Stimulated activated CD8-positive, alpha-beta memory T cell treated with anti-CD3 and anti-CD28 coated beads, Interleukin-4, amount 100 ng/mL, for 4 hours (primary cell): ENCODE results near the gene CALD1.
"Not testable (repeated sequence)": the region's sequence is repeated elsewhere in the genome, so short reads cannot be mapped to it uniquely, and the experiment has no call there.

Source experiments
- DNase-seq, 2 donors: peaks; one replicate each; pipeline ENCODE4 v3.0.0-alpha.2; 2020; ENCODE audit warnings: low read depth in 2 of 2, low spot score in 1 of 2

CALD1 gene

DNA sequence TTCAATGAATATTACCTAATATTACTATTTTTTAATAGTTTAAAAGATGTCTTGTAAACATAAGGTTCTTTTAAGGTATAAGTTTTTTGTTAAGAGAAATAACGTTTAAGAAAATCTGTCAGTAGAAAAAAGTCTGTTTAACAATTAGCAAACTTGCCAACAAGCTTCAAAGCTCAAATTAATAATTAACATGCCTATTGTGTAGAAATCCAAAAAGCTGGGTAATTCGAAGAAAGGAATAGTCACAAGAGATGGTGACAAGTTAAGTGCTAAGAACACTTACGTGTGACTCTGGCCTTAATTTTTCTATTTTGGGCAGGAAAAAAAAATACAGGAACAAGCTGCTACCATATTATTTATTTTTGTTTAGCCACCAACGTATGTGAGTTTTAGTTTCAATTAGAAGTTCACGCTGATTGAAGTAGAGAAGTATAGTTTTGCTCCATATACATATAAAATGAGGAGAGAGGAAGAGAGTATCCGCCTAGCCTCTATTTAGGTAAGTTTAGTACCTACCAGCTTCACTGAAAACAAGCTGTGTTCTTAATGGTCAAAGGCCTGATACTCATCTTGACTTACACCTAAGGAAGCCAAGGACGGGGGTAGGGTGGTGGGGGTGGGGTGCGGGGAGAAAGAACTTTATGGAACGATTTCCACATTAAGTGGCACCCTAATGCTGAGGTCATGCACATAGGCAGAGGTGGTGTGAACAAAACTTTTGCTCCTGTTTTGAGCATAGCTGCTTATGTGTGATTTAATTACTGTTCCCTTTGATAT is 163.4 kb downstream of the CALD1 start:
- no peak for DNase-seq

DNA sequence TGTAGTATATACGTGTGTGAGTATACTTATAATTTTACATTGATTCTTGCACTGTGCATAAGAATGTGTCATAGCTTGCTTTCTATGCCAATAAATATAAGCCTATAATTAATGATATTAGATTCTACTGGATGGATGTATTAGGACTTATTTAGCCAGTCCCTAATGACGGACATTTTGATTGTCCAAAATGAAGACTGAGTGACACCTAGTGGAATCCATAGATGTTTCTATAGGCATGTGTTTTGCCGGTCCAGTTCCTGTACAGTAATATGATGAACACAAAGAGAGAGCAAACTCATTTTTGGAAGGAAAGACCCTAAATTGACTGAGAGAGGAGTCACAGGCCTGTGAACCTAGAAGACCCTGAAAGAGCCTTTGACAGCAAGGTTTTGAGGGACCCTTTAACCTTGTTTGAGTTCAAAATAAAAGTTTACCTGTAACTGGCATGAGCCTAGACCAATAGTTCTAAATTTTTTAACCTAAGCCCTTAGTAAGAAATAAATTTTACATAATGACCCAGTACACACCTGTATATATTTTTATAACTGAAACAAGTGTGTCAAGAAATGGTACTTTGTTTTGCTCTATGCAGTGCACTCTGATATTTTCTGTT is 164.5 kb downstream of the CALD1 start:
- no peak for DNase-seq

DNA sequence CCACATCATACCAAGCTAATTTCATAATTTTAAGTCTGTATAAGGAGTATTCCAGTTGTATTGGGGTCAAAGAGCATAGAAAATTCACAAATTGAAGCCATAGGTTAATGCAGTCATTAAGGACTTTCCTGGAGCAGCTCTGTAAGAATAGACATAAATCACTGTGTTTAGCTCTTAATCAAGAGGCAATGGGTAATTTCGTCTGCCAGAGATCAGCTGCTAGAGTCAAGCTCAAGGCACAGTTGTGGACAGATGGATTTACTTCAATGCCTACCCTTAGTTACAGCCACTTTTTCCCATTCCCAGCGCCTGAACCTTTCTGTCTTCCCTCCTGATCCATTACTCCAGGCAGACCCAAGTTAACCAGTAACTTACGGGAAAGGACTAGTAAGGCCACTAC is 166.3 kb downstream of the CALD1 start:
- no peak for DNase-seq

DNA sequence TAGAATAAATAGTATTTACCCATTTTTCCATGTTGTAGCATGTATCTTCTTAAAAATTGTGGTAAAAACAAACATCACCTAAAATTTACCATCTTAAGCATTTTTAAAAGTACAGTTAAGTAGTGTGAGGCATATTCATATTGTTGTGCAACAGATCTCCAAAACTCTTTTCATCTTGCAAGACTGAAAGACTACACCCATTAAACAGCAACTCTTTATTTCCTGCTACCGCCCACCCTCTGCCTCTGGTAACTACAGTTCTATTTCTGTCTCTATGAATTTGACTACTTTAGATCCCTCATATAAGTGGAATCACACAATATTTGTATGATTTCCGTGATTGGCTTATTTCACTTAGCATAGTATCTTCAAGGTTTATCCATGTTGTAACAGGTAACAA is 166.8 kb downstream of the CALD1 start:
- DNase-seq: no peak

DNA sequence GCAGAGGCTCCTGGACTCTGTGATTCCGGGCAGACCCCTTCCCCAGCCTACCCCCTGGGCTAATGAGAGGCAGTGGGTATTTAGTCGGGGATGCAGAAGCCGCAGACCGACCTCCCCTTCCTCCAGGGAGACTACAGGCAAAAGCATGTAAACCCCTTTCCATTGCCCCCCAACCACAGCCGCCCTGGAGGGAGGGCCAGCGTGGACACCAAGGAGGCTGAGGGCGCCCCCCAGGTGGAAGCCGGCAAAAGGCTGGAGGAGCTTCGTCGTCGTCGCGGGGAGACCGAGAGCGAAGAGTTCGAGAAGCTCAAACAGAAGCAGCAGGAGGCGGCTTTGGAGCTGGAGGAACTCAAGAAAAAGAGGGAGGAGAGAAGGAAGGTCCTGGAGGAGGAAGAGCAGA is 167.9 kb downstream of the CALD1 start:
- no peak for DNase-seq

DNA sequence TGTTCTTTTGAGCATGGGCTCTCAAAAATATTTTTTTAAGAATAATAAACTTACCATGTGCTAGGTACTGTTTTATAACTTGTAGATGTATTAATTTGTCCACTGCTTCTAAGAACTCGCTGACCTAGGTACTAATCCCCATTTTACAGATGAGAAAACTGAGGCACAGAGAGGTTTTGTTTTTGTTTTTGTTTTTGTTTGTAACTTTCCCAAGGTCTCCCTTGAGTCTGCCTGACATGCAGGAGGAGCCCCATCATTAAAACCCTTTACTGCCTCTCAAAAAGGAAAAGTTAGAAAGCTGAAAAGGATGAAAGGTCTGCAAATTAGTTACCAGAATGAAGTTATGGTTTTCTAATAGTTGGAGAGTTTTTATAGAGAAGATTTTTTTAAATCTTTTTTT is 168.4 kb downstream of the CALD1 start:
- no peak for DNase-seq

DNA sequence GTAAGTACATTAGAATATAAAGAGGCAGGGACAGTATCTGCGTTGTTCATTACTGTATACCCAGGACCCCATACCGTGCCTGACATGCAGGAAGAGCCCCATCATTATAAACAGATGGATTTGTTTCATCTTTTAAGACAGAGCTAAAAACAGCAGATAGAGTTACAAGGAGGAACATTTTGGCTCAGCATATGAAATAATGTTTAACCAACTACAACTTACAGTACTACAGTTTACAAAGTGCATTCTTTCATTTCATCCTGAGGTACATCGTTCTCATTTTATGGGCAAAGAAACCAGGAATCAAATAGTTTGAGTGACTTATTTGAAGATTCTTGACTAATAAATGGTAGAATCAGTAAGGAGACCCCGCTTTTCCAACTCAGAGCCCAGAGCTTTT is 168.8 kb downstream of the CALD1 start:
- DNase-seq: no peak

DNA sequence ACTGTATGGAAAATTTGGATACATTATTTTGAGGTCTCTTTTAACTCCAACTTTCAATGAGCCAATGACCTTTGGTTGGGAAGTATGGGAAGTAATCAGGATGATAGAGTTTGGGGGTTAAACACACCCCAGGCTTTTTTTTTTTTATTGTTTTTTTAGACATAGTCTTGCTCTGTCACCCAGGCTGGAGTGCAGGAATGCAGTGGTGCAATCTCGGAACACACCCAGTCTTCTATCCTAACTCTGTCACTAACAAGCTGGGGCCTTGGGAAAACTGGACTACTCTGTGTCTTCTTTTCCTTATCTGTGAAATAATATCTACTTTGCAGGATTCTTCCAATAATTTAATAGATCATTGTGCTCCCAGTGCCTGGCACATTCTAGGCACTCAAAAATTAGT is 169.3 kb downstream of the CALD1 start:
- no peak for DNase-seq

DNA sequence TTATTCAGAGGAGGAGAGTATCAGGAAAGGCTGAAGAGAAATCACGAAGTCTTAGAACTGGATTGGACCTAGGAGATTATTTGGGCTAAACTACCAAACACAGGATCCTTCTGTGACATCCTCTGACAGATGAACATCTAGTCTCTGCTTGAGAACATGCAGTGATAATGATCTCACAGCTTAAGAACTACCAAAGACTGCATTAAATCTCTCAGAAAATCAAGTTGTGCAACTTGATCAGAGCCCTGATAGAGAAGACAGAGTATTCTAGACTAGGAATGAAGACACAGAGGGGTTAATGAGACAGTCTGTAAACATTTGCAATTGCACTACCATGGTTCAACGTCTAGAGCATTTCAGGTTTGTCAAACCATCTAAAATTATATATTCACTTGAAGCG is 169.7 kb downstream of the CALD1 start:
- no peak for DNase-seq

DNA sequence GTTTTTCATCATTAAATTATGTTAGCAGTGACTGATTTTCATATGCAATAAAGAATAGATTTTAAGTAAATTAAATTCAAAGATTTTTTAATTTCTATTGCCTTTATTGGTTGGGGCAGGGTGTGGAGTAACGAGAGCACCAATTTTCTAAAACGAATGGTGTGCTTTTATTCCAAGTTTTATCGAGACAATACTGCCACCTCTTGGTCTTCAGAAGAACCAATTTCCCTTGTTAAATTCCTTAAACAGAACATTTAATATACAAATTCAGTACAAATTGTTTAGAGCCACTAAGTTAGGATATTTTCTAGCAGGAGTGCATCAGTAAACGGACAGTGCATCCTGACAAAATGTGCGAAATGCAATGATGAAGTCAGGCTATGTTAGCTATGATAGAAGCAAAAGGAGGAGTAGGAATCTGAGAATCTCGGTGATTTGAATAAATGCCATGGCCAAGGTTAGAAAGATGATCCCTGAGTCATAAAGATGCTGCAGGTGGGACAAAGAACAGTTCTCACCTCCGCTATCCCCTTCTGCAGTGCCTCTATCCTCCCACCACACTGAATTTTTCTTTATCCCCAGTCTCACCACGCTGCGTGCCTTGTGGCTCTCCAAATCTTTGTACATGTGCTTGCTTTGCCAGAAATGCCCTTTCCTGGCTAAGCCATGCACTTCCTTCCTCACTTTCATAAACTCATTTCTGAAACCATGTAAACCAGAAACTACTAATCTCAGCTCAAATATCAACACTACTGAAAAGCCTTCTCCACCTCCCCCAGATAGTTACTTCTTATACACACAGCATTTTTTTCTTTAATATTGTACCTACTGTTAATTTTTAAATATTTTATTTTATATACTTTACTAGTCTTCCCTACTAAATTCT is 175.0 kb downstream of the CALD1 start:
- no peak for DNase-seq

DNA sequence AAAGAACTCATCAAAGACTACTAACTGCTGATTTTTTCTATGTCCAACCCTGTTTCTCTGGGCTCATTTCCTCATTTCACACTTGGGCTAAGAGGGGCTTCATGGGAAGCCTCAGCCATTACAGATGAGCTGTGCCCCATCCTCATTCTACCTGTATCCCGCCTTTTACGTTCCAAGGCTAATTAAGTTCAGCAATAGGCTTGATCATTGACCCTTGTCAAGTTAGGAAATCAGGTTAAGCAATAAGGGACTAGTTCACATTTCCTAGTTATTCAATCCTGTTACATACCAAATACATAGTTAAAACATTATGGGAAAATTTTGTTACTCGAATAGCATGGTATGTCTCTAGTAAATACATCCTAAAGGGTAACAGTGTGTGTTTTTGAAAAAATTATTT is 177.6 kb downstream of the CALD1 start:
- no peak for DNase-seq

DNA sequence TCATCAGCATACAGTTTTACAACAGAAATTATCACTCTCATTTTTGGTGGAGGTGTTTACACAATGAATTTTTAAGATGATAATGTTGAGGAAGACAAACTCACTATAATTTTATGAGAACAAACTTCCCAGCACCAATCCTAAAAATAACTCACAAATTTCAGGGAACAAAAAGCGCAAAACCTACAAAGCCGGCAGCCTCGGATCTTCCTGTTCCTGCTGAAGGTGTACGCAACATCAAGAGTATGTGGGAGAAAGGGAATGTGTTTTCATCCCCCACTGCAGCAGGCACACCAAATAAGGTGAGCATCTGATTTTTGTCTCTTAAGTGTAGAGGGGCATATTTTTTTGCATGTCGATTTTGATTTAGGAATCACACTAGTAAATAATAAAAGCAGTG is 180.4 kb downstream of the CALD1 start:
- no peak for DNase-seq

DNA sequence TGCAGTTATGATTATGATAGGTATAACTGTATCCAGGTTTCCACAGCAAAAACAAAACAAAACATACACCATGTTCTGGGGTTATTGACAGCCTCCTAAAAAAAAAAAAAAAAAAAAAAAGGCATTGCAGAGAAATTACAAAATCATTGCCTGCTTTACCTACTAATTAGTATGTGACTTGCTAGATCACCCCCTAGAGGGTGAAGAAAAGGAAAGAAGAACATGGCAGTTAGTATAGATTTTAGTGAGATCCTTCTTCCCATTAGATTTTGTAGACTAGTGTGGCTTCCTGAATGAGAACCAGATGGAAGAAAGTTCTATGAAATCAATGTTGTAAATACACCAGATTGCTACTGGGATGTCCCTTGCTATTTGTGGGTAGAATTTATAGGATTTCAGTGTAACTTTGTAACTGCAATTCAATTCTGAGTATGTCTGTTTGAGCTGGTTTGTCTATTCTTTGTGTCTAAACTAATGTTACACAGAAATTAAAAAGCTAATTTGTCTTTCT is 182.9 kb downstream of the CALD1 start:
- DNase-seq: no peak

DNA sequence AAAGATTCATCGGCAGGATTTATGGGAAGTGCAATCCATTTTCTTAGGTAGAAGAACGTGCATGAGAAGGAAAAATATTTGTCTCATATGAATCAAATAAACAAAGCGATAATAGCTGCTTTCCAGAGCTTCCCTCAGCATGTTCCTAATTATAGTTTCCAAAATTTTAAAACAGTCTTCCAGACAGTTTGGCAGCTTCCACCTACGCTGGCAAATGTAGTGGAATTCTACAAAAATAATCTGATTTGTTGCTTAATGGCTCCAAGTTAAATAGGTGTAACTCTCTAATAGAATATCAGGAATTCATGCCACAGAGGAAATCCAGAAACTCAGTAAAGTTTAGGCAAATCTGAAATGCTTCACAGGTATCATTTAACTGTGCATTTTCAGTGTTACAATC is 183.6 kb downstream of the CALD1 start:
- DNase-seq: no peak

DNA sequence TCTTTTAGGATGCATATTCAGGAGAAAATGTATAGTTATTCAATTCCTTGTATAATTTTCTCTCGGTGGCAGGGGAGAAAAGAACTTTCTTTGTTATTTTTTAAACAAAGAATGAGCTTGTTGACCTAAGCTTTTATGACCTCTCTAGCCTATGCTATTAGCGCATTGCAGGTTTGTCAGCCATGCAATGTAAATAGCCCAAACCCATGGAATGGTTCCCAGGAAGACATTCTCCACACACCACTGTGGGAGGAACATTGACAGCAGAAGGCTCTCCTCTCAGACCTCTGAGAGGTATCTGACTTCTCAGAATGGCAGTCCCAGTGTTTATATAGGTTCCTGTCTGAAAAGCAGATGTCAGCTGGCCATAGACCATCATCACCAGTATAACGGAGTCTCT is 187.3 kb downstream of the CALD1 start:
- no peak for DNase-seq

DNA sequence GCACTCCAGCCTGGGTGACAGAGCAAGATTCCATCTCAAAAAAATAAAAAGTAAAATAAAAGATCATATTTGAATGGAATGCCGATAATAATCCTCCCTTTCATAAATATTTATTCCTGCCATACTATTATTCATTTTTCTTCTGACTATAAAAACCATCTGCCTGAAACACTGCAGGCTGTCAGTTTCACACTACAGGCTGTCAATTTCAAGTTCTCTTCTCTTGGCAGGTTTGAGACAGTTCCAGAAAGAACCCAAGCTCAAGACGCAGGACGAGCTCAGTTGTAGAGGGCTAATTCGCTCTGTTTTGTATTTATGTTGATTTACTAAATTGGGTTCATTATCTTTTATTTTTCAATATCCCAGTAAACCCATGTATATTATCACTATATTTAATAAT is 188.7 kb downstream of the CALD1 start:
- no peak for DNase-seq

DNA sequence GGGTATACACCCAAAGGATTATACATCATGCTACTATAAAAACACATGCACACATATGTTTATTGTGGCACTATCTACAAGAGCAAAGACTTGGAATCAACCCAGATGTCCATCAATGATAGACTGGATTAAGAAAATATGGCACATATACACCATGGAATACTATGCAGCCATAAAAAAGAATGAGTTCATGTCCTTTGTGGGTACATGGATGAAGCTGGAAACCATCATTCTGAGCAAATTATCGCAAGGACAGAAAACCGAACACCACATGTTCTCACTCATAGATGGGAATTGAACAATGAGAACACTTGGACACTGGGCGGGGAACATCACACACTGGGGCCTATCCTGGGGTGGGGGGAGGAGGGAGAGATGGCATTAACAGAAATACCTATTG is 202.2 kb downstream of the CALD1 start:
- DNase-seq: not testable (repeated sequence)

DNA sequence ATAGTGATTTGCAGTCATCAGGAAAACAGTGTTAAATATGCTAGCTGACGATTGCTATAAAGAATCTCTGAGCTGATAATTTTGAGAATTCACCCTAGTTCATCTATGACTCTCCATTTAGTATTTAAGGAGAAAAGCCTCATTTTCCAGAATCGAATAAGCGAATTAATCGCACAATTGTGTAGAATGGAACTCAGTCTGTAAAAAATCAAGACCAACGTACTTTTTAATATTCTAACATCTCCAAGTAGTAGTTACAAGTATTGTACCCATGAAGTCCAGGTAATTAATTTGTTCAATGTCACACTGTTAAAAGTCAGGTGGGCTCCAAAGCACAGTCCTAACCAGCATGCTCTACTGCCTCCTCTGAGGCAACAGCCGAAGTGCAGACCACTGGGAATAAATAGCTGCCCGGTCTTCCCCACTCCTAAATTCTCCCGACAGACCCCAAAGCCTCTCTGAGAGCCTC is 206.5 kb downstream of the CALD1 start:
- no peak for DNase-seq

DNA sequence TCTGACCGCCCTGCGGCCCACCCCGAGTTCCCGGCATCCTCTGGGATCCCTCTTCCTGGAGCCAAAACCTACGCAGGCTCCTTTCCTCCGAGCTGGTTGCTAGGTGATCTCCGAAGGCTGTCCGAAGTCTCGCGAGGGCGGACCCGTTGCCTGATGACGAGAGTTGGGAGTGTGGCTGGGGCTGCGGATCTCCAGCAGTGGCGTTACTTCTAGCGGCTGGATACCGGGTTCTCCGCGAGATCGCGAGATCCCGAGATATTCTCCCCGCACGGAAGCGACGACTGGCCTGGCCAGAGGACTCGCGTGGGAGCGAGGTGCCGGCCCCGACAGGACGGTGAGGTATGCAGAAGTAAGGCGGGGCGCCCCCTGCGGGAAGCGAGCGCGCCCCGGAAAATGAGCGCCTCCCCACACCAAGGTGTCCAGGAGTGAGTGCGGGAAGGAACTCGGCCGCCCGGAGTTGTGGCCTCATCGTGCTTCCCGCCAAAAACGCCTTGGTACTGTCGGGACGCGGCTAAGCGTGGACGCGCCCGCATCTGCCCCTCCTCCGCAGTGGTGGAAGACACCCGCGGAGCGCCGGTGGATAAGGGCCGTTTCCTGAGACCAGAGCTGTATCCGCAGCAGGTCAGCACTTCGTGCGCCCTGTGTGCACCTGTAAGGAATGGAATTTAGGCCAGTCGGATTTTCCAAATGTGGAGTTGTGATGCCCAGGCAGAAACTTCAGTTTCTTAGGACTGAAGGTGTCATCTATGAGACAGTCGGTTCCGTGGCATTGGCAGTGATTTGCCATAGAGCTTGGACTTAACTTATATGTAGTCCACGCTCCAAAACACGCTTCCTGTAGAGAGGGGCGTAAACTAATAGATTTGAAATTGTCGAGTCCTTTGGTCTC is 207.2 kb downstream of the CALD1 start, which contains the start of gene AGBL3:
Gene AGBL3, plus strand, starts transcription at position 146 of the 889 bp plus-strand sequence. CDS start 1,426 bp downstream, outside the sequence.
- peak; percentile 71 to 81 for DNase-seq

DNA sequence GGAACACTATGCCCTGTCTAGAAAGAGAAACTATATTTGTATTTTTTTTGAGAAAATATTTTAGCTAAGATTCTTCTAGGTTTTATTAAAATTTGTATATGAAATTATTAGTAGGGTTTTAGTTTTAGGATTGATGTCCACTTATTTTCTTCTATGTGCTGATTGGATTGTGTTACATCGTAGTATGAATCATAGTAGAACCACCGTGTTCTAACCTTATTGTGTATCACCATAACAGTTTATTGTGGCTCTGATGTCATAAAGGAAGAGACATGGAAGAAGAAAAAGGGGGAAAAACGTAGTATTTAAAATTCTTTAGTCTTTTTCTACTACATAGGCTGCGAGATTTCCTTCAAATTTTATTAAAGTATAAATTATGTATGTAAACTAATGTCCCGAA is 208.7 kb downstream of the CALD1 start:
- no peak for DNase-seq
